HCT116 (cell line): ENCODE measurements around the gene NRAP. TPM values are rescaled to one million over a fixed set of nuclear protein-coding genes. Genes with fewer than 3 reads are reported as not detected.

Experiments
- ATAC-seq: fragments of 200-7000 bp; cut with Tn5 transposase; 2 replicates; pipeline ENCODE4 v1.9.1; 2020; ENCODE audit warnings: mild to moderate bottlenecking, moderate library complexity
- BruUV-seq: library from RNA; stranded (reverse); fragments of 400-500 nt; replicated peaks from 2 replicates; lab custom pipeline; 2021; lab: Mats Ljungman, UMichigan
- CTCF ChIA-PET: fragments of 300-600 bp; sonication (Branson Sonifier 250); formaldehyde crosslinking; loops from one replicate; lab custom pipeline; 2021; ENCODE audit warnings: antibody characterized with exemption; lab: Charles Lee
- POLR2A ChIA-PET: fragments of 300-600, 350-600 bp; sonication (Branson Sonifier 250); formaldehyde crosslinking; loops from one replicate; lab custom pipeline; 2021; ENCODE audit warnings: antibody characterized with exemption; lab: Charles Lee
- RAD21 ChIA-PET, 2 experiments: fragments of 300-600 bp; sonication (Branson Sonifier 250); formaldehyde crosslinking; loops; one replicate each; lab custom pipeline; 2023; ENCODE audit warnings: low total read pairs in 2 of 2; ENCODE audit not compliant: uncharacterized antibody in 2 of 2, unreplicated experiment in 2 of 2, low non-redundant PET in 1 of 2; lab: Charles Lee
- DNase-seq: peaks from one replicate; pipeline ENCODE4 v3.0.0-alpha.2; 2010; ENCODE audit warnings: low read depth, low spot score
- H2AFZ ChIP-seq: fragments of 200-600 bp; shearing (Covaris generic), sonication (generic); 2 replicates; pipeline ENCODE4 v1.6.1; 2017; ENCODE audit warnings: low read depth, mixed run types, mixed read lengths, antibody characterized with exemption, low read length; ENCODE audit not compliant: poor library complexity, severe bottlenecking
- H3K27ac ChIP-seq: 2 replicates; pipeline ENCODE4 v1.5.1; 2012; ENCODE audit warnings: low read depth, low read length
- H3K27me3 ChIP-seq: fragments of 200-600 bp; sonication (generic); 2 replicates; pipeline ENCODE4 v1.6.1; 2016; ENCODE audit warnings: mixed run types, low read length, mixed read lengths; ENCODE audit not compliant: insufficient read depth
- H3K36me3 ChIP-seq, 2 experiments: fragments of 200-500 bp in 1 of 2; fragments of 200-600 bp in 1 of 2; sonication (Bioruptor generic) in 1 of 2; sonication (generic) in 1 of 2; 2 replicates each; pipeline versions ENCODE4 v1.5.1 to v1.6.1; 2014 to 2016; ENCODE audit warnings: low read length in 2 of 2, inconsistent platforms in 1 of 2, mixed read lengths in 1 of 2, mixed run types in 1 of 2; ENCODE audit not compliant: insufficient read depth in 2 of 2, control insufficient read depth in 1 of 2
- H3K4me1 ChIP-seq, 2 experiments: fragments of 200-600 bp in 1 of 2; sonication (generic) in 1 of 2; 2 replicates each; pipeline versions ENCODE4 v1.5.1 to v1.6.1; 2012 to 2017; ENCODE audit warnings: low read length in 2 of 2, inconsistent platforms in 1 of 2, mild to moderate bottlenecking in 1 of 2, mixed read lengths in 1 of 2, mixed run types in 1 of 2, moderate library complexity in 1 of 2; ENCODE audit not compliant: insufficient read depth in 2 of 2, control insufficient read depth in 1 of 2
- H3K4me2 ChIP-seq: fragments of 200-600 bp; sonication (generic); 2 replicates; pipeline ENCODE4 v1.6.1; 2017; ENCODE audit warnings: mixed run types, low read length, mixed read lengths
- H3K4me3 ChIP-seq, 2 experiments: fragments of 200-600 bp in 1 of 2; sonication (generic) in 1 of 2; replicated peaks in 1 of 2; 2 replicates each; pipeline ENCODE4 v1.5.1; 2011 to 2016; ENCODE audit warnings: low read length in 2 of 2, control low read depth in 1 of 2, low read depth in 1 of 2, mild to moderate bottlenecking in 1 of 2, mixed read lengths in 1 of 2, mixed run types in 1 of 2
- H3K79me2 ChIP-seq: fragments of 200-600 bp; sonication (generic); 2 replicates; pipeline ENCODE4 v1.6.1; 2017; ENCODE audit warnings: mild to moderate bottlenecking, mixed run types, low read length, moderate library complexity, mixed read lengths; ENCODE audit not compliant: insufficient read depth
- H3K9ac ChIP-seq: fragments of 200-600 bp; sonication (generic); 2 replicates; pipeline ENCODE4 v1.6.1; 2016; ENCODE audit warnings: low read length, mixed read lengths
- H3K9me2 ChIP-seq: fragments of 200-600 bp; sonication (generic), shearing (Covaris generic); 2 replicates; pipeline ENCODE4 v1.6.1; 2017; ENCODE audit warnings: mixed run types, mild to moderate bottlenecking, moderate library complexity; ENCODE audit not compliant: insufficient read depth
- H3K9me3 ChIP-seq, 2 experiments: fragments of 200-500 bp in 1 of 2; fragments of 200-600 bp in 1 of 2; sonication (Bioruptor generic) in 1 of 2; sonication (generic) in 1 of 2; 2 replicates each; pipeline ENCODE4 v1.6.1; 2014 to 2017; ENCODE audit warnings: low read length in 2 of 2, mixed read lengths in 2 of 2, inconsistent platforms in 1 of 2, low read depth in 1 of 2, mild to moderate bottlenecking in 1 of 2, mixed run types in 1 of 2, moderate library complexity in 1 of 2; ENCODE audit not compliant: control insufficient read depth in 1 of 2, insufficient read depth in 1 of 2
- H4K20me1 ChIP-seq: fragments of 200-600 bp; sonication (generic), shearing (Covaris generic); 2 replicates; pipeline ENCODE4 v1.6.1; 2017; ENCODE audit warnings: mixed run types, mild to moderate bottlenecking, moderate library complexity; ENCODE audit not compliant: insufficient read depth
- ATF3 ChIP-seq: IDR thresholded peaks from 2 replicates; pipeline ENCODE4 v1.6.1; 2012
- FOSL1 ChIP-seq: IDR thresholded peaks from 2 replicates; pipeline ENCODE4 v1.6.1; 2012; ENCODE audit warnings: low read depth
- REST ChIP-seq: IDR thresholded peaks from 2 replicates; pipeline ENCODE4 v1.6.1; 2012; ENCODE audit warnings: low read depth
- SRF ChIP-seq: IDR thresholded peaks from 2 replicates; pipeline ENCODE4 v1.6.1; 2012; ENCODE audit warnings: low read depth
- TCF7L2 ChIP-seq: IDR thresholded peaks from 2 replicates; pipeline ENCODE4 v1.7.0; 2011; ENCODE audit warnings: borderline replicate concordance, inconsistent platforms; ENCODE audit not compliant: insufficient read depth, insufficient read length; ENCODE audit errors: extremely low read depth
- intact Hi-C: fragments of 100-400 bp; cut with micrococcal nuclease; formaldehyde crosslinking; loops from 2 replicates; pipeline ENCODE4 v1.10.0; 2022
- total RNA-seq: library from RNA; stranded (reverse); gene quantifications from one replicate; pipeline ENCODE4 v1.2.1, GENCODE V29; 2021; ENCODE audit not compliant: unreplicated experiment

NRAP gene
- total RNA-seq, 1 experiment from 2014 or later = not detected

- peaks cover 6 to 12% of the 10 kb centered on the region in 2 experiments; a peak in 2 of 4 replicates for H3K4me1 ChIP-seq
- ChIA-PET CTCF (no interaction called here), RAD21 (no interaction called here)
- no peak overlapping the region for H3K9ac ChIP-seq
- no peak for DNase-seq
- H2AFZ ChIP-seq = no peak overlapping the region
- no peaks in the 10 kb centered on the region for H3K9me2 ChIP-seq
- H3K27ac ChIP-seq = no peak overlapping the region
- no peak for ATAC-seq
- H3K79me2 ChIP-seq = no peaks in the 10 kb centered on the region
- TF ChIP-seq ATF3 = no peak
- no peak for TF ChIP-seq SRF
- TF ChIP-seq TCF7L2 = no peak
- TF ChIP-seq, all 23 proteins: peak for 0
- H3K4me3 ChIP-seq = no peak overlapping the region
- no peaks in the 10 kb centered on the region for H3K27me3 ChIP-seq
- POLR2A ChIA-PET = no interaction called here
- H3K36me3 ChIP-seq = no peaks in the 10 kb centered on the region
- no peak overlapping the region for H3K4me2 ChIP-seq
- no peaks in the 10 kb centered on the region for H3K9me3 ChIP-seq
- no TSS peak for BruUV-seq
- H4K20me1 ChIP-seq = no peaks in the 10 kb centered on the region
- intact Hi-C loops = no loop called here
Measured at GRCh38 chr10:113540845-113541548, 122.8 kb downstream of the NRAP start.

GRCh38 chr10:113539789-113540188 is 124.1 kb downstream of the NRAP start:
- CTCF ChIA-PET = interaction anchor here (1.1 kb wide), 1 partner anchor 24 kb away, joined by 3 read pairs; no protein-coding TSS in a partner anchor
- no TSS peak for BruUV-seq

More at GRCh38 chr10:113539789-113540188, 124.1 kb downstream of the NRAP start:
- H3K4me1 ChIP-seq = peaks cover 6 to 12% of the 10 kb centered on the region in 2 experiments; a peak in 2 of 4 replicates
- ATAC-seq (peak; percentile 65), DNase-seq (no peak)
- no peak overlapping the region for H3K9ac ChIP-seq
- no peaks in the 10 kb centered on the region for H3K79me2 ChIP-seq
- ChIA-PET RAD21 (no interaction called here), POLR2A (no interaction called here)
- H3K27me3 ChIP-seq = no peaks in the 10 kb centered on the region
- no peaks in the 10 kb centered on the region for H3K9me2 ChIP-seq
- H3K27ac ChIP-seq = no peak overlapping the region
- intact Hi-C loops = no loop called here
- no peak overlapping the region for H3K4me3 ChIP-seq
- H4K20me1 ChIP-seq = no peaks in the 10 kb centered on the region
- H3K36me3 ChIP-seq = no peaks in the 10 kb centered on the region
- TF ChIP-seq REST = no peak
- peak; percentile 16; the same call in 1 of the 2 replicates for TF ChIP-seq FOSL1
- peak overlapping the region; percentile 6; the same call in 1 of the 2 replicates for H3K4me2 ChIP-seq
- no peaks in the 10 kb centered on the region for H3K9me3 ChIP-seq
- H2AFZ ChIP-seq = no peak overlapping the region
